ENCODE measurements around the gene ZSWIM7.
A peak's percentile ranks its signal among the peaks of the same experiment; 100 is the strongest.
"Not testable (repeated sequence)": the region's sequence is repeated elsewhere in the genome, so short reads cannot be mapped to it uniquely, and the experiment has no call there.

Gene ZSWIM7

DNA sequence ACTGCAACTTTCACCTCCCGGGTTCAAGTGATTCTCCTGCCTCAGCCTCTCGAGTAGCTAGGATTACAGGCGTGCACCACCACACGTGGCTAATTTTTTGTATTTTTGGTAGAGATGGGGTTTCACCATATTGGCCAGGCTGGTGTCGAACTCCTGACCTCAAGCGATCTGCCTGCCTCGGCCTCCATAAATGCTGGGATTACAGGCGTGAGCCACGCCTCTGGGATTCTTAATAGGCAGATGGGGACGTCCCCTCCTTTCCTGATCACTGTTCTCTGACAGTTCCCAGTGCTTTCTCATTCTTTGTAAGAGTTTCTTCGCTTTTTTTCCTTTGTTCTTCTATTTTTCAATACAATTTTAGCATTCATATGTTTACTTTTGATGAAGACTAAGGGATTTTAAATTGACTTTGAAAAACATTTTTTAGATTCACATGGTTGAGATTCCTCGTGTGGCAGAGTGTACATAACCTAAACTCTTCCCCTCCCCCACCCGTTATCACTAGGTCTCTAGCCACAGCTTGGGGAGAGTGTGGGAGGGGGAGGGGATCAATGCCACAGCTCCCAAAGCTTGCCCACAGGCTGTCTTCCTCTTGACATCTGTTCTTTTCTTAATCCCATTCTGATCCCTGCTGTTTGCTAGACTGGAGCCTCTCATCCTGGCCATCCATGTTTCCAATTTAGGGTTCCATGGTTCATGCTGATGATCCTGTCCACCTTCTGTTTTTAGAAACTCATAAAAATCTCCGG lies 43.5 kb downstream of the ZSWIM7 start:
- no peak for DNase-seq

GRCh38 chr17:15954222-15954621 lies 45.3 kb downstream of the ZSWIM7 start:
- DNase-seq: no peak

DNA sequence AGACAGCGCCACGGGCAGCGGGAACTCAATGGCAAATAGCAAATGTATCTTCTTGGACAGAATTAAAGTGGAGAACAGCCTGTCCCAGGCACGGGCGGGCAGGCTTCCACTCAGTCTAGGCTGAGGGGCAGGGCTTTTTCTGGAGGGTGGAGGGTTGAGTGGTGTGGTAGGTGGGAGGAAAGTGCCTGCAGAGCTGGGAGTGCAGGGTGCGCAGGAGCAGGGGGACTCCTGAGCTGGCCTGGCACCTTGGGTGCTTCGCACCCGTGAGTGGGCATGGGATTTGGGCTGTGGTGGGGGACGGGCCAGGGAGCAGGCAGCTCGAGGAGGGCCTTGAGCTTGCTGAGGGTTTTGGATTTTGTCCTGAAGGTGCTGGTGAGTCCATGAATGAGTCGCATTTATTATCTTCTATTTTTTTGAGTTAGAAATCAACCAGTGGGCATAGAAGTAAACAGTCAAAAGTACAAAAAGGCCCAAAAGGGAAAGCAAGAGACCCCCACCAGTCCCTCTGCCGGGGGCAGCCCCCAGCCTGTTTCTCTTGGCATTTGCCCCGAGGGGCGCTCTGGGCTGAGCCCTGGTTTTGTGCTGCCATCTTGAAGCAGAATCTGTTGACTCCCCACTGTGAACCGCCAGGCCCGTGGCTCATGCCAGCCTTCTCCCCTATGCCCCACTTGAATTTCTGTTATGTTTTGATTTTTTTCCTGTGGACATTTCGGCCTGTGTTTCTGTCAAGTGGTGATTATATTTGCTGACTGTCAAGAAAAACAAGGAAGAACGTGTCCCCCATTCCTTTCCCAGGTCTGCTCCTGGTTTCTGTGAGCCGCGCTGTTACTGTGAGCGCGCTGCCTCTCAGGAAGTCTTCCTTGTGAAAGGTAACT lies 46.4 kb downstream of the ZSWIM7 start:
- no peak for DNase-seq

GRCh38 chr17:15952048-15952532 lies 47.4 kb downstream of the ZSWIM7 start:
- no peak for DNase-seq

- no peak for DNase-seq
Observed at GRCh38 chr17:15951368-15952047, 48.0 kb downstream of the ZSWIM7 start.

DNA sequence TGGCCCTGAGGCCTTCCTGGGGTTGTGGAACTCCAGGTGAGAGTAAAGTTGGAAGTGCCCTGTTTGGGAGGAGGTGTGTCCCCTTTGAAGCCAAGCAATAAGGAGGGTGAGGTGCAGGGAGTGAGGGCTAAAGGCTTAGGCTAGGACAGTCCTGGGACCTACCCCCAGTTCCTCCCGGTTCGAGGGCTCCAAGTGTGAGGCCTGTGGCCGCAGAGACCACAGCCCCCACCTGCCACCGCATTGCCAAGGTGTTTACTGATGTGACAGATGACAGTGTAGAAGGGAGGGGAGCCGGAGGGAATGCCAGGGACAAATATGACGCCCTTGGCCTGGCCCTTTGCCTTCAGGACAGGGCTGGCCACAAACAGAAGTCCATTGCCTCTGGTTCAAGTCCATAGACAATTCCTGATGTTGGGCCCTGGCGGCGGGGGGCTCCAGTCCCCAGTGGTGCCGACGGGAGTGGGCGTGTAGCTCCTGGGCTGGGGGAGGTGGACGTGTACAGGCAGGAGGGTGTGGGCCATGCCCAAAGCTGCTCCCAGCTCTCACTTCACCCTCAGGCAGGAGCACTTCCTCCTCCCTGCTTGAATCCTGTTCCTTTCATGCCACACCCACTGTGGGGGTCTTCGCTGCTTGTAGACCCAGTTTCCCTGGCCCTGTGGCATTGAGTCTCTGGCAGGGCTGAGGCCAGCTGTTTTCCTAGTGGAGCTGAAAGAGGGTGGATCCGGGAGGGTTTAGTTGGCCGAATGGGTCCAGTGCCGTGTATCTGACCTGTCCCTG lies 51.3 kb downstream of the ZSWIM7 start:
- no peak for DNase-seq

DNA sequence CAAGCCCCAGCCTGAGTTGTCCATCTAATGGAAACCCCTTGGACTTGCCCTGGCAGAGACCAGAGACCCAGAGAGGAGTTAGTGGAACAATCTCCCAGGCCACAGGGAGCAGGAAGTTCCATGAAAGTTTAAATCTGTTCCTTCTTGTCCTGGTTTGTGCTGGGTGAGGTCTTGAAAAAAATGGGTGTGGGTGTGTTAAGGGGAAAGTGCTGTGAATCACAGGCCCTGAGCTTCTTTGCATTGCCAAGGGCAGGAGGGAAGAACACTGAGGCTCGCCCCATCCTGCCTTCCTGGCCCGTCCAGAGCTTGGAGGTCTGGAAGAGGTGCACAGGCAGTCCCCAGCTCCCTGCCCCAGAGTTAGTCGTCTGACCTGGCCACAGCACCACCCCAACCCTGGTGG lies 52.2 kb downstream of the ZSWIM7 start:
- DNase-seq: no peak

GRCh38 chr17:15946611-15947120 lies 52.8 kb downstream of the ZSWIM7 start:
- DNase-seq: no peak

DNA sequence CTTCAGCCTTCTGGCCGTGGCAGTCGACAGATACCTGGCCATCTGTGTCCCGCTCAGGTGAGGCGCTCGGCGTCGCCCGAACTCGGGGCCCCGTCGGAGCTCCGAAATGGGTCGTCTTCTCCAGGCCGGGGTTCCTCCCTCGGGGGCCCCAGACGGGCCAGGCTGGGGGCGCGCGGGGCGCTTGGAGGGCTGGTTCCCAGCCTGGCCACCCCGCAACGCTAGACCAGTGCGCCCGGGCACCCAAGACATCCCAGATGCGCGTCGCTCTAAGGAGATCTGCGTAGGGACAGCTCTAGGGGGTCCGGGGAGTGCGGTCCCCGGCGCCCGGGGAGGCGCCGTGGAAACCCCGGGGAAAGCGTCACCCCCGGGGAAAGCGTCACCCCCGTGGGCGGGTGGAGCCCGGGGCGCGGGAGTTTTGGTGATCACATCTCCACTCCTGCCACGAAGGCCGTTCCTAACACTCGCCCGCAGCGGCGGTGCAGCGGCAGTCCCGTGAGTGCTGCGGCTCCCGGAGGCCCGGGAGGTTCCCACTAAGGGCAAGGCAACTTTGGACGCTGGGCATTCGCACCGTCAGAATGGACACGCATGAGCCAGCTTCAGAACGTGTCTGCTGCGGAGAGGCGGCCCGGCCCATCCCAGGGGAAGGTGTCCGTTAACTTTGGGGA lies 53.8 kb downstream of the ZSWIM7 start:
- DNase-seq: no peak

DNA sequence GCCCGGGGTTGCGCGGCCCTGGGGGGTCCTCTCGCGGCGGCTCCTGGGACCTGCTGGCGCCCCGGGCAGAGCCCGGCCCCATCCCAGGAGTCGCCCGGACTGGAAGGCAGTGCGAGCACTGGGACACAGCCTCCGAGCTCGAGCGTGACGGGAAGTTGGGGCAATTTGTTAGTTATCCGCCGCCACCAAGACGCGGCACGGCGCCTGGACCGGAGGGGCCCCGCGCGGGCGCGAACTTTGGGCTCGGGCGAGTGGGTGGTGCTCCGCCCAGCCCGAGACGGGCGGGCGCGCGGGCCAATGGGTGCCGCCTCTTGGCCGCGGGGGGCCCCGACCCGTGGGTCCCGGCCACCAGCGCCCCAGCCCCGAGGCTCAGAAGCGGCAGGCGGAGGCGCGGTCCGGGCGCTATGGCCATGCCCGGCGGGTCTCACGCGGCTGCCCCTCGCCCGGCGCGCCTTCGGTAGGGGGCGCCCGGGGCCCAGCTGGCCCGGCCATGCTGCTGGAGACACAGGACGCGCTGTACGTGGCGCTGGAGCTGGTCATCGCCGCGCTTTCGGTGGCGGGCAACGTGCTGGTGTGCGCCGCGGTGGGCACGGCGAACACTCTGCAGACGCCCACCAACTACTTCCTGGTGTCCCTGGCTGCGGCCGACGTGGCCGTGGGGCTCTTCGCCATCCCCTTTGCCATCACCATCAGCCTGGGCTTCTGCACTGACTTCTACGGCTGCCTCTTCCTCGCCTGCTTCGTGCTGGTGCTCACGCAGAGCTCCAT lies 54.6 kb downstream of the ZSWIM7 start, which contains the start of gene ADORA2B:
TSS of gene ADORA2B (plus strand) at position 372 of the 768 bp plus-strand sequence. CDS start at position 491, 119 bp downstream.
- DNase-seq: peak; percentile 42

DNA sequence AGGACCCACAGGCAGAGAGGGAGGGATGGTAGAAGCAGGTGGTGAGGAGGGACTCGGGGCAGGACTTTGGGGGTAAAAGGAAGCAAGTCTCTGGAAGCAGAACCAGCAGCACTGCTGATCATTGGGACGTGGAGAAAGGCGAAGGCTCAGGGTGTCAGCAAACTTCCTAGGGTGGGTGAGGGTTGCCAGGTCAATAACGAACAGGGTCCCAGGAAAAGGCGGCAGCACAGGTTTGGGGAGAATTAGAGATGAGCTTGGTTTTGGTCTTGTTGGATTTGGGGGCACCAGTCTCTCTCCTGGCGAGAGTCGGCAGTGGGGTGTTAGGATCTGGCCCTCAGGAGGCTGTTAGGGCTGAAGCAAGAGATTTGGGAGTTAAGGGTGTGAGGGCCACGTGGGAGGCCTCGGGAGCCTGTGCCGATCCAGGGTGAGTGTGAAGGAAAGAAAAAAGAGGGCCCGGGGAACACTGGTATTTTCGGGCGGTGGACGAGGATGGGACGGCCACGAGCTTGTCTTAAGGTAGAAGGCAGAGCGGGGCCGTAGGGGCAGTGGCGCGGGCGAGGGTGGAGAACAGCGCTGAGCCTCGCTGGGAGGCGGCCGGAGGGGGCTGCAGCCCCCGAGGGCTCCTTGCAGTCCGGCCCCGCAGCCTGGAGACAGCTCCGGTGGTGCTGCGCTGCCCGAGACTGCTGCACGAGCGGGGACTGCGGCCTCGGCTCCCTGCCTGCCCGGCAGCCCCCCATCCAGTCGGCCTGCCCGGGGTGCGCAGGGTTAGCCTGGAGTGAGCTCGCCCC lies 55.3 kb downstream of the ZSWIM7 start:
- no peak for DNase-seq

GRCh38 chr17:15942207-15942833 lies 57.2 kb downstream of the ZSWIM7 start:
- no peak for DNase-seq

DNA sequence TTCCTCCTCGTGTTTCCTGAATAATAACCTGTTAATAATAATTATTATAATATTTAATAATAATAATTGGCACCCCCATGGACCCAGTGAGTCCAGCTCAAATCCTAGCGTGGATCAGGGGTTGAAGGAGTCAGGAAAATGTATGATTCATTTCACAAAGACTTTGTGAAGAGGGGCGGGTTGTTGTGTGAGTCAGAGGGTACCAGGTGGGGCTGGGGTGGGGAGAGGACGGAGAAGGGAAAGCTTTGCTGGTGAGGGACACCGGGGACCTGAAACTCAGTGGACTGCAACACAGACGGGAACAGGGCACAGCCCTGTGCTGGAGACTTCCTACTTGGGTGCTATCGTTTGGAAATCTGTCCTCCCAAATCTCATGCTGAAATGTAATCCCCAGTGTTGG lies 57.7 kb downstream of the ZSWIM7 start:
- no peak for DNase-seq

DNA sequence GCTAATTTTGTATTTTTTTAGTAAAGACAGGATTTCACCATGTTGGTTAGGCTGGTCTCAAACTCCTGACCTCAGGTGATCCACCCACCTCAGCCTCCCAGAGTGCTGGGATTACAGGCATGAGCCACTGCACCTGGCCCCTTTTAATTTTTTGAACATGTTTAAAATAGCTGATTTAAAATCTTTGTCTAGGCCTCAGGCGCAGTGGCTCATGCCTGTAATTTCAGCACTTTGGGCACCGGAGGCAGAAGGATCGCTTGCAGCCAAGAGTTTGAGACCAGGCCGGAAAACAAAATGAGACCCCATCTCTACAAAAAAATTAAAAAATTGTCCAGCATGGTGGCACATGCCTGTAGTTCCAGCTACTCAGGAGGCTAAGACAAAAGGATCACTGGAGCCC lies 63.0 kb downstream of the ZSWIM7 start:
- not testable (repeated sequence) for DNase-seq

- DNase-seq: no peak
Observed at GRCh38 chr17:15935891-15936290, 63.6 kb downstream of the ZSWIM7 start.

GRCh38 chr17:15934866-15935265 lies 64.6 kb downstream of the ZSWIM7 start:
- no peak for DNase-seq

DNA sequence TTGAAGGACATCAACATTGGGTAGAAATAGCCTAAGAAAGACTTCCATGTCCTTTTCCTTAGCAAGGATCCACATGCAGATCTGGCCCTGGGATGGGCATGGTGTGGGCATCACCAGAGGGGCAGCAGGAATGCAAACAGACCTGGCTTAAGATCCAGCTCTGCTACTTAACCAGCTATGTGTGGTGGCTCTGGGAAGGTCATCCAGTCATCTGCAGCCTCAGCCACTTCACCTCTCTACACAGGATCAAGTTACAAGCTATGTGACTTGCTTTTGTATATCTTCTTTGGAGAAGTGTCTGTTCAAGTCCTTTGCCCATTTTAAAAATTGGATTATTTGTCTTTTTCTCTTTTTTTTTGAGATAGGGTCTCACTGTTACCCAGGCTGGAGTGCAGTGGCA lies 68.1 kb downstream of the ZSWIM7 start:
- DNase-seq: no peak

- no peak for DNase-seq
Observed at GRCh38 chr17:15930426-15930825, 69.1 kb downstream of the ZSWIM7 start.

GRCh38 chr17:15929941-15930340 lies 69.6 kb downstream of the ZSWIM7 start:
- no peak for DNase-seq
